Sigmoid colon (tissue), 4 donors: ENCODE measurements around the gene APOF.

Experiments used
- CTCF ChIP-seq, 4 experiments: fragments of 450-650 bp in 3 of 4; fragments of 200-600 bp in 1 of 4; IDR thresholded peaks; one replicate each; pipeline ENCODE4 v1.5.1; 2016 to 2019; ENCODE audit warnings: antibody characterized with exemption in 4 of 4, mild to moderate bottlenecking in 3 of 4, moderate library complexity in 2 of 4
- EP300 ChIP-seq, 4 donors: sonication (generic); formaldehyde crosslinking; IDR thresholded peaks; one replicate each; pipeline ENCODE4 v1.6.1; 2017; ENCODE audit warnings: antibody characterized with exemption in 4 of 4
- POLR2A ChIP-seq, 2 donors: fragments of 450-650 bp; IDR thresholded peaks; one replicate each; pipeline ENCODE4 v1.6.1; 2016; ENCODE audit warnings: antibody characterized with exemption in 2 of 2, mild to moderate bottlenecking in 2 of 2, moderate library complexity in 2 of 2

DNA sequence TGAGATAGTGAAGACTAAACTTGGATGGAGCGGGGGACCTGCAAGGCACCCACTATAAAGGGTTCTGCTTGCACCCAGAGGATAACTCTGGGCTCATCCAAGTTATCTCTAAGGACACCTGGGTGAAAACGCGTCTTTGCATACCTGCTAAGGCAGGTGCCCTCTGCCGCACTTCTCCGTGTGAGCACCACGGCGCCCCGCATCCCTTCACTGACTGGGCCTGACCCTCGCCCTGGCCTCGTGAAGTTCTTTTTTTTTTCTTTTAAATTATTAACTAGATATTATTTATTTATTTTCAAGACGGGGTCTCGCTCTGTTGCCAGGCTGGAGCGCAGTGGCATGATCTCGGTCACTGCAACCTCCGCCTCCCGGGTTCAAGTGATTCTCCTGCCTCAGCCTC is 20.0 kb upstream of the APOF start:
- no peak for TF ChIP-seq POLR2A (IDR thresholded peaks at IDR 0.05)
- TF ChIP-seq CTCF (IDR thresholded peaks at IDR 0.05) = no peak
- TF ChIP-seq EP300 (IDR thresholded peaks at IDR 0.05) = no peak
